ENCODE data around the gene CFAP46.
"Not testable (repeated sequence)": the region's sequence is repeated elsewhere in the genome, so short reads cannot be mapped to it uniquely, and the experiment has no call there.

GRCh38 chr10:132956259-132956658 is 13.9 kb upstream of the CFAP46 start:
- TF ChIP-seq PATZ1 (CRISPR knock-in tag; IDR thresholded peaks at IDR 0.05; ENCODE audit: borderline replicate concordance); ZNF70 (CRISPR knock-in tag; IDR thresholded peaks at IDR 0.05): not testable (repeated sequence)

All from SK-N-SH treated with all-trans-retinoic acid at 6 μM for 48 hours (cell line).